HEK293 (cell line): ENCODE measurements around the gene TSPOAP1.

Experiments
- CTCF ChIA-PET: fragments of 350-600 bp; formaldehyde crosslinking; extraction: SDS; loops from one replicate; lab custom pipeline; 2021; ENCODE audit warnings: antibody characterized with exemption; lab: Yijun Ruan, JAX
- POLR2A ChIA-PET: fragments of 300-600 bp; formaldehyde crosslinking; extraction: SDS; loops from one replicate; lab custom pipeline; 2020; ENCODE audit warnings: antibody characterized with exemption, inconsistent platforms; lab: Yijun Ruan, JAX
- H3K27ac ChIP-seq: fragments of 200-500 bp; sonication (Bioruptor generic); 2 replicates; pipeline ENCODE4 v1.5.1; 2014; ENCODE audit warnings: low read depth, low read length, control low read depth, inconsistent platforms; ENCODE audit errors: extremely low read depth
- H3K36me3 ChIP-seq, 2 experiments: fragments of 200-500 bp in 1 of 2; sonication (Bioruptor generic) in 1 of 2; 1 replicate in 1 of 2; 2 replicates in 1 of 2; pipeline ENCODE4 v1.5.1; 2014 to 2017; ENCODE audit warnings: inconsistent platforms in 2 of 2, low read length in 2 of 2; ENCODE audit not compliant: control insufficient read depth in 2 of 2, insufficient read depth in 1 of 2
- H3K4me1 ChIP-seq: fragments of 200-500 bp; sonication (Bioruptor generic); 2 replicates; pipeline ENCODE4 v1.5.1; 2014; ENCODE audit warnings: mild to moderate bottlenecking, low read length, inconsistent platforms; ENCODE audit not compliant: control insufficient read depth, insufficient read depth
- H3K4me3 ChIP-seq: 2 replicates; pipeline ENCODE4 v1.5.1; 2011; ENCODE audit warnings: low read depth, mild to moderate bottlenecking, control low read depth, low read length, moderate library complexity
- H3K9me3 ChIP-seq: fragments of 200-500 bp; sonication (Bioruptor generic); 2 replicates; pipeline ENCODE4 v1.5.1; 2014; ENCODE audit warnings: low read depth, low read length, inconsistent platforms; ENCODE audit not compliant: control insufficient read depth, insufficient read depth
- FEZF1 ChIP-seq: fragments of 450-650 bp; formaldehyde crosslinking; IDR thresholded peaks from 2 replicates; pipeline ENCODE4 v1.5.1; 2016; ENCODE audit warnings: missing biosample characterization, missing genetic modification characterization
- GLI2 ChIP-seq: fragments of 450-650 bp; formaldehyde crosslinking; IDR thresholded peaks from 2 replicates; pipeline ENCODE4; 2017; ENCODE audit warnings: missing biosample characterization, missing genetic modification characterization, low read depth, borderline replicate concordance
- GLIS1 ChIP-seq: fragments of 450-650 bp; formaldehyde crosslinking; IDR thresholded peaks from 2 replicates; pipeline ENCODE4 v1.5.1; 2016; ENCODE audit warnings: missing biosample characterization, missing genetic modification characterization
- HOXD13 ChIP-seq: sonication (generic); formaldehyde crosslinking; IDR thresholded peaks from 2 replicates; pipeline ENCODE4 v1.8.0; 2022; ENCODE audit warnings: missing genetic modification reagents, borderline replicate concordance
- KLF16 ChIP-seq: fragments of 450-650 bp; formaldehyde crosslinking; IDR thresholded peaks from 2 replicates; pipeline ENCODE4 v1.5.1; 2017; ENCODE audit warnings: missing biosample characterization, missing genetic modification characterization
- PBX3 ChIP-seq: sonication (generic); formaldehyde crosslinking; IDR thresholded peaks from 2 replicates; pipeline ENCODE4 v1.8.1; 2022; ENCODE audit warnings: mild to moderate bottlenecking, moderate library complexity, missing genetic modification reagents
- TRIM28 ChIP-seq: IDR thresholded peaks from 2 replicates; pipeline ENCODE4 v1.6.1; 2011; ENCODE audit warnings: low read length, control low read depth, borderline replicate concordance
- ZBTB11 ChIP-seq: fragments of 450-650 bp; formaldehyde crosslinking; conservative IDR thresholded peaks from 2 replicates; pipeline ENCODE4 v1.5.1; 2016; ENCODE audit warnings: low read depth, missing biosample characterization, missing genetic modification characterization
- ZNF155 ChIP-seq: fragments of 450-650 bp; formaldehyde crosslinking; IDR thresholded peaks from 2 replicates; pipeline ENCODE4 v1.5.1; 2016; ENCODE audit warnings: missing biosample characterization, missing genetic modification characterization
- ZNF24 ChIP-seq: fragments of 450-650 bp; formaldehyde crosslinking; IDR thresholded peaks from 2 replicates; pipeline ENCODE4 v1.5.1; 2016; ENCODE audit warnings: missing biosample characterization, missing genetic modification characterization
- ZNF266 ChIP-seq: fragments of 450-650 bp; formaldehyde crosslinking; IDR thresholded peaks from 2 replicates; pipeline ENCODE4 v1.5.1; 2016; ENCODE audit warnings: missing biosample characterization, missing genetic modification characterization, low read depth
- ZNF362 ChIP-seq: fragments of 450-650 bp; formaldehyde crosslinking; IDR thresholded peaks from 2 replicates; pipeline ENCODE4 v1.5.1; 2016; ENCODE audit warnings: missing biosample characterization, missing genetic modification characterization
- ZNF394 ChIP-seq: fragments of 450-650 bp; formaldehyde crosslinking; IDR thresholded peaks from 2 replicates; pipeline ENCODE4 v1.5.1; 2016; ENCODE audit warnings: missing biosample characterization, missing genetic modification characterization, mild to moderate bottlenecking, moderate library complexity, borderline replicate concordance
- ZNF449 ChIP-seq: fragments of 450-650 bp; formaldehyde crosslinking; IDR thresholded peaks from 2 replicates; pipeline ENCODE4 v1.5.1; 2017; ENCODE audit warnings: missing biosample characterization, mild to moderate bottlenecking, missing genetic modification characterization, moderate library complexity
- ZNF521 ChIP-seq: fragments of 450-650 bp; formaldehyde crosslinking; IDR thresholded peaks from 2 replicates; pipeline ENCODE4 v1.5.1; 2017; ENCODE audit warnings: missing biosample characterization, mild to moderate bottlenecking, missing genetic modification characterization
- ZNF623 ChIP-seq: fragments of 450-650 bp; formaldehyde crosslinking; IDR thresholded peaks from 2 replicates; pipeline ENCODE4 v1.5.1; 2016; ENCODE audit warnings: missing biosample characterization, missing genetic modification characterization
- ZNF624 ChIP-seq: fragments of 450-650 bp; formaldehyde crosslinking; IDR thresholded peaks from 2 replicates; pipeline ENCODE4 v1.5.1; 2017; ENCODE audit warnings: missing biosample characterization, missing genetic modification characterization
- ZNF664 ChIP-seq: fragments of 450-650 bp; formaldehyde crosslinking; IDR thresholded peaks from 2 replicates; pipeline ENCODE4 v1.5.1; 2016; ENCODE audit warnings: missing biosample characterization, missing genetic modification characterization
- ZNF830 ChIP-seq: fragments of 450-650 bp; IDR thresholded peaks from 2 replicates; pipeline ENCODE4 v1.5.0; 2018; ENCODE audit warnings: missing biosample characterization, missing genetic modification characterization, low read depth, mild to moderate bottlenecking, moderate library complexity
- ZNF843 ChIP-seq: fragments of 450-650 bp; formaldehyde crosslinking; IDR thresholded peaks from 2 replicates; pipeline ENCODE4 v1.5.1; 2016; ENCODE audit warnings: missing biosample characterization, missing genetic modification characterization

Gene TSPOAP1

GRCh38 chr17:58268326-58268725 lies 60.3 kb downstream of the TSPOAP1 start (continued):
- TF ChIP-seq ZNF449 (no peak), ZNF623 (tag by site-specific recombination) (no peak), ZNF624 (tag by site-specific recombination) (no peak)

GRCh38 chr17:58267347-58268324 lies 61.0 kb downstream of the TSPOAP1 start:
- ChIA-PET POLR2A (no interaction called here), CTCF (interaction anchor here (0.6 to 1.0 kb wide), 3 partner anchors 10 to 68 kb away, joined by 3 to 4 read pairs (median 3); no protein-coding TSS in a partner anchor)
- Histone ChIP-seq H3K4me1 (no peaks in the 10 kb centered on the region), H3K9me3 (no peaks in the 10 kb centered on the region), H3K27ac (no peak overlapping the region), H3K4me3 (no peak overlapping the region), H3K36me3 (no peaks in the 10 kb centered on the region)
- TF ChIP-seq ZNF830 (no peak), GLIS1 (no peak), ZNF362 (tag by site-specific recombination) (no peak), ZNF266 (tag by site-specific recombination) (no peak), HOXD13 (CRISPR knock-in tag) (no peak), KLF16 (tag by site-specific recombination) (no peak)

GRCh38 chr17:58265902-58266875 lies 62.4 kb downstream of the TSPOAP1 start:
- ChIA-PET CTCF (interaction anchor here (1.0 to 1.7 kb wide), 3 partner anchors 10 to 66 kb away, joined by 3 to 8 read pairs (median 3); no protein-coding TSS in a partner anchor), POLR2A (no interaction called here)
- Histone ChIP-seq H3K4me3 (no peak overlapping the region), H3K4me1 (no peaks in the 10 kb centered on the region), H3K9me3 (peaks cover 1% of the 10 kb centered on the region; the same call in 1 of the 2 replicates), H3K36me3 (no peaks in the 10 kb centered on the region), H3K27ac (no peak overlapping the region)
- no peak for TF ChIP-seq ZNF521
- TF ChIP-seq FEZF1 (tag by site-specific recombination): no peak
- no peak for TF ChIP-seq ZNF843
- TF ChIP-seq PBX3 (CRISPR knock-in tag): no peak
- TF ChIP-seq ZNF664 (tag by site-specific recombination): no peak
- TF ChIP-seq ZNF155: no peak
- TF ChIP-seq ZNF394 (tag by site-specific recombination): no peak
- TF ChIP-seq ZBTB11 (tag by site-specific recombination): no peak
- TF ChIP-seq GLI2 (tag by site-specific recombination): no peak
- TF ChIP-seq ZNF24: no peak
- no peak for TF ChIP-seq TRIM28
